Central memory CD8-positive, alpha-beta T cell (primary cell): ENCODE results near the gene CRADD.
"Not testable (repeated sequence)": the region's sequence is repeated elsewhere in the genome, so short reads cannot be mapped to it uniquely, and the experiment has no call there.

Experiments used
- ATAC-seq: fragments of 150-1000 bp; cut with Tn5 transposase; replicated peaks from 2 replicates; pipeline ENCODE4 v1.10.0; 2022; ENCODE audit warnings: mild to moderate bottlenecking, moderate FRiP score, moderate number of reproducible peaks; ENCODE audit not compliant: poor library complexity, severe bottlenecking; ENCODE audit errors: extremely low read depth
- DNase-seq, 2 donors: peaks; one replicate each; pipeline ENCODE4 v3.0.0; 2021; ENCODE audit warnings: low spot score in 2 of 2
- H3K27ac Mint-ChIP-seq: one replicate; pipeline ENCODE4 v1.8.0; 2022; ENCODE audit warnings: low read depth, mild to moderate bottlenecking, moderate library complexity, mixed read lengths
- H3K27me3 Mint-ChIP-seq: one replicate; pipeline ENCODE4 v1.8.0; 2022; ENCODE audit warnings: mixed read lengths
- H3K36me3 Mint-ChIP-seq: one replicate; pipeline ENCODE4 v1.8.0; 2022; ENCODE audit warnings: mild to moderate bottlenecking, moderate library complexity, mixed read lengths; ENCODE audit not compliant: insufficient read depth
- H3K4me1 Mint-ChIP-seq: one replicate; pipeline ENCODE4 v1.8.0; 2022; ENCODE audit warnings: mixed read lengths
- H3K4me3 Mint-ChIP-seq: one replicate; pipeline ENCODE4 v1.8.0; 2022; ENCODE audit warnings: mild to moderate bottlenecking, moderate library complexity, mixed read lengths
- H3K9me3 Mint-ChIP-seq: one replicate; pipeline ENCODE4 v1.8.0; 2022; ENCODE audit warnings: mixed read lengths

CRADD gene

GRCh38 chr12:93677195-93678064 is at the start of gene CRADD:
Gene CRADD (plus strand): TSS chr12:93677375.
- H3K4me3 Mint-ChIP-seq: peak within 1 kb of the TSS; percentile 96
- H3K4me1 Mint-ChIP-seq: peaks cover 39% of the 10 kb centered on the region
- H3K27ac Mint-ChIP-seq: peak within 1 kb of the TSS; percentile 99
- ATAC-seq (peak; percentile 96), DNase-seq (peak; percentile 74 to 88)
- peaks cover 8% of the 10 kb centered on the region for H3K9me3 Mint-ChIP-seq
- peaks cover 19% of the 10 kb centered on the region for H3K27me3 Mint-ChIP-seq
- peaks cover 17% of the 10 kb centered on the region for H3K36me3 Mint-ChIP-seq

- H3K27me3 Mint-ChIP-seq: peaks cover 20% of the 10 kb centered on the region
- H3K9me3 Mint-ChIP-seq: peaks cover 5% of the 10 kb centered on the region
- H3K36me3 Mint-ChIP-seq: no peaks in the 10 kb centered on the region
- no peak for DNase-seq
- H3K4me3 Mint-ChIP-seq: no peak overlapping the region
- ATAC-seq: no peak
- H3K4me1 Mint-ChIP-seq: no peaks in the 10 kb centered on the region
- H3K27ac Mint-ChIP-seq: no peak overlapping the region
These were observed 44.8 kb upstream of the CRADD start for GRCh38 chr12:93632383-93632782.

- H3K4me1 Mint-ChIP-seq: no peaks in the 10 kb centered on the region
- no peak for DNase-seq
- peaks cover 40% of the 10 kb centered on the region for H3K27me3 Mint-ChIP-seq
- H3K4me3 Mint-ChIP-seq: no peak overlapping the region
- peaks cover 5% of the 10 kb centered on the region for H3K9me3 Mint-ChIP-seq
- no peaks in the 10 kb centered on the region for H3K36me3 Mint-ChIP-seq
- H3K27ac Mint-ChIP-seq: no peak overlapping the region
- no peak for ATAC-seq
These were observed 42.8 kb upstream of the CRADD start for GRCh38 chr12:93634416-93634815.

GRCh38 chr12:93636708-93637107 is 40.5 kb upstream of the CRADD start:
- Mint-ChIP-seq H3K27me3 (peaks cover 40% of the 10 kb centered on the region), H3K4me1 (no peaks in the 10 kb centered on the region), H3K9me3 (peaks cover 5% of the 10 kb centered on the region), H3K4me3 (no peak overlapping the region), H3K36me3 (no peaks in the 10 kb centered on the region), H3K27ac (no peak overlapping the region)
- no peak for DNase-seq
- ATAC-seq: no peak

GRCh38 chr12:93638095-93638494 is 39.1 kb upstream of the CRADD start:
- H3K4me1 Mint-ChIP-seq: no peaks in the 10 kb centered on the region
- no peaks in the 10 kb centered on the region for H3K9me3 Mint-ChIP-seq
- H3K36me3 Mint-ChIP-seq: no peaks in the 10 kb centered on the region
- ATAC-seq: no peak
- peaks cover 51% of the 10 kb centered on the region for H3K27me3 Mint-ChIP-seq
- DNase-seq: no peak
- H3K27ac Mint-ChIP-seq: no peak overlapping the region
- no peak overlapping the region for H3K4me3 Mint-ChIP-seq

- Mint-ChIP-seq H3K36me3 (no peaks in the 10 kb centered on the region), H3K4me3 (no peak overlapping the region), H3K4me1 (no peaks in the 10 kb centered on the region), H3K27ac (no peak overlapping the region), H3K27me3 (peaks cover 58% of the 10 kb centered on the region), H3K9me3 (no peaks in the 10 kb centered on the region)
- DNase-seq: no peak
- no peak for ATAC-seq
These were observed 38.2 kb upstream of the CRADD start for GRCh38 chr12:93638954-93639353.

GRCh38 chr12:93639406-93639805 is 37.8 kb upstream of the CRADD start:
- no peak for DNase-seq
- Mint-ChIP-seq H3K4me3 (no peak overlapping the region), H3K27me3 (peaks cover 62% of the 10 kb centered on the region), H3K36me3 (no peaks in the 10 kb centered on the region), H3K9me3 (no peaks in the 10 kb centered on the region), H3K4me1 (no peaks in the 10 kb centered on the region), H3K27ac (no peak overlapping the region)
- no peak for ATAC-seq

- ATAC-seq: not testable (repeated sequence)
These were observed 35.8 kb upstream of the CRADD start for GRCh38 chr12:93641380-93641779.

GRCh38 chr12:93642751-93643150 is 34.4 kb upstream of the CRADD start:
- no peak overlapping the region for H3K27ac Mint-ChIP-seq
- H3K4me1 Mint-ChIP-seq: no peaks in the 10 kb centered on the region
- no peak for DNase-seq
- H3K36me3 Mint-ChIP-seq: no peaks in the 10 kb centered on the region
- H3K9me3 Mint-ChIP-seq: no peaks in the 10 kb centered on the region
- H3K27me3 Mint-ChIP-seq: peaks cover 49% of the 10 kb centered on the region
- H3K4me3 Mint-ChIP-seq: no peak overlapping the region
- ATAC-seq: no peak

More at GRCh38 chr12:93641380-93641779, 35.8 kb upstream of the CRADD start:
- H3K27me3 Mint-ChIP-seq: peaks cover 62% of the 10 kb centered on the region
- not testable (repeated sequence) for H3K4me3 Mint-ChIP-seq, H3K9me3 Mint-ChIP-seq, H3K27ac Mint-ChIP-seq, H3K4me1 Mint-ChIP-seq, H3K36me3 Mint-ChIP-seq, DNase-seq

GRCh38 chr12:93645702-93646101 is 31.5 kb upstream of the CRADD start:
- Mint-ChIP-seq H3K4me1 (no peaks in the 10 kb centered on the region), H3K27me3 (peaks cover 37% of the 10 kb centered on the region), H3K9me3 (no peaks in the 10 kb centered on the region), H3K27ac (no peak overlapping the region), H3K4me3 (no peak overlapping the region), H3K36me3 (no peaks in the 10 kb centered on the region)
- DNase-seq (no peak), ATAC-seq (no peak)

GRCh38 chr12:93650626-93651025 is 26.5 kb upstream of the CRADD start:
- no peaks in the 10 kb centered on the region for H3K9me3 Mint-ChIP-seq
- H3K36me3 Mint-ChIP-seq: no peaks in the 10 kb centered on the region
- no peak overlapping the region for H3K4me3 Mint-ChIP-seq

GRCh38 chr12:93653079-93653478 is 24.1 kb upstream of the CRADD start:
- Mint-ChIP-seq H3K4me3 (no peak overlapping the region), H3K4me1 (no peaks in the 10 kb centered on the region), H3K27ac (no peak overlapping the region), H3K36me3 (peaks cover 1% of the 10 kb centered on the region), H3K9me3 (no peaks in the 10 kb centered on the region), H3K27me3 (peaks cover 21% of the 10 kb centered on the region)
- DNase-seq (no peak), ATAC-seq (no peak)

More at GRCh38 chr12:93650626-93651025, 26.5 kb upstream of the CRADD start:
- DNase-seq (no peak), ATAC-seq (no peak)
- Mint-ChIP-seq H3K4me1 (no peaks in the 10 kb centered on the region), H3K27me3 (peaks cover 21% of the 10 kb centered on the region), H3K27ac (no peak overlapping the region)

GRCh38 chr12:93653712-93654111 is 23.5 kb upstream of the CRADD start:
- H3K36me3 Mint-ChIP-seq: peaks cover 1% of the 10 kb centered on the region
- DNase-seq (no peak), ATAC-seq (no peak)
- H3K27ac Mint-ChIP-seq: no peak overlapping the region
- no peaks in the 10 kb centered on the region for H3K9me3 Mint-ChIP-seq
- no peaks in the 10 kb centered on the region for H3K4me1 Mint-ChIP-seq
- H3K4me3 Mint-ChIP-seq: no peak overlapping the region
- H3K27me3 Mint-ChIP-seq: peaks cover 21% of the 10 kb centered on the region
